DND-41 (cell line): Measurements from ENCODE around the gene ANO3.

Source experiments
- EZH2 ChIP-seq: IDR thresholded peaks from 3 replicates; pipeline ENCODE4 v1.6.1; 2012; ENCODE audit warnings: borderline replicate concordance, low read depth, mild to moderate bottlenecking, moderate library complexity, low read length, inconsistent platforms; ENCODE audit not compliant: severe bottlenecking
- TF ChIP-seq, protein P1 (sequence below): IDR thresholded peaks from 2 replicates; pipeline ENCODE4 v1.5.1; 2012; ENCODE audit warnings: borderline replicate concordance, low read length, moderate library complexity, mild to moderate bottlenecking; ENCODE audit not compliant: poor library complexity, severe bottlenecking; ENCODE audit errors: extremely low read depth

- TF ChIP-seq, protein P1, sequence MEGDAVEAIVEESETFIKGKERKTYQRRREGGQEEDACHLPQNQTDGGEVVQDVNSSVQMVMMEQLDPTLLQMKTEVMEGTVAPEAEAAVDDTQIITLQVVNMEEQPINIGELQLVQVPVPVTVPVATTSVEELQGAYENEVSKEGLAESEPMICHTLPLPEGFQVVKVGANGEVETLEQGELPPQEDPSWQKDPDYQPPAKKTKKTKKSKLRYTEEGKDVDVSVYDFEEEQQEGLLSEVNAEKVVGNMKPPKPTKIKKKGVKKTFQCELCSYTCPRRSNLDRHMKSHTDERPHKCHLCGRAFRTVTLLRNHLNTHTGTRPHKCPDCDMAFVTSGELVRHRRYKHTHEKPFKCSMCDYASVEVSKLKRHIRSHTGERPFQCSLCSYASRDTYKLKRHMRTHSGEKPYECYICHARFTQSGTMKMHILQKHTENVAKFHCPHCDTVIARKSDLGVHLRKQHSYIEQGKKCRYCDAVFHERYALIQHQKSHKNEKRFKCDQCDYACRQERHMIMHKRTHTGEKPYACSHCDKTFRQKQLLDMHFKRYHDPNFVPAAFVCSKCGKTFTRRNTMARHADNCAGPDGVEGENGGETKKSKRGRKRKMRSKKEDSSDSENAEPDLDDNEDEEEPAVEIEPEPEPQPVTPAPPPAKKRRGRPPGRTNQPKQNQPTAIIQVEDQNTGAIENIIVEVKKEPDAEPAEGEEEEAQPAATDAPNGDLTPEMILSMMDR: no peak
- TF ChIP-seq EZH2: no peak
Observed at GRCh38 chr11:26622181-26622580, 290.3 kb downstream of the ANO3 start.
